Activated CD4-positive, CD25-positive, alpha-beta regulatory T cell (primary cell): ENCODE data around the gene NEDD9.

Experiments used
- DNase-seq, 4 experiments: peaks; one replicate each; lab custom pipeline; 2025; lab: John Stamatoyannopoulos, UW

NEDD9 gene

DNA sequence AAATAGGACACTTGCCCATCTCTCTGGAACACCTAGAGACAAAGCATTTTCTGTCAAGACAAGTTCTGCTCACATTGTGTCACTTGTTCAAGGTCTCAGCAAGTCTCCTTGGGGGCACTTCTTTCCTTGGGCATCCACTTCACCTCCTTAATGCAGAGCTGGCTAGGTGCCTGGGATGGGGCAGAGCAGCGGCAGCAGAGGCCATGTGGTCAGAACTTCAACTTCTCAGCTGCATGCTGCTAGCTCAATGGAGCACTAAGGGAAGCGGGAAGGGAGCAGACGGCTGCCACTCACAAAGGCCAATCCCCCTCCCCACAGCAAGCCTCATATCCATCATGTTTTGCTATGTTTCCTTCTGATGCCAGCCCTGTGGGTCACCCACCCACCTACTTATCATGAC lies 31.5 kb downstream of the NEDD9 start:
- DNase-seq = no peak

DNA sequence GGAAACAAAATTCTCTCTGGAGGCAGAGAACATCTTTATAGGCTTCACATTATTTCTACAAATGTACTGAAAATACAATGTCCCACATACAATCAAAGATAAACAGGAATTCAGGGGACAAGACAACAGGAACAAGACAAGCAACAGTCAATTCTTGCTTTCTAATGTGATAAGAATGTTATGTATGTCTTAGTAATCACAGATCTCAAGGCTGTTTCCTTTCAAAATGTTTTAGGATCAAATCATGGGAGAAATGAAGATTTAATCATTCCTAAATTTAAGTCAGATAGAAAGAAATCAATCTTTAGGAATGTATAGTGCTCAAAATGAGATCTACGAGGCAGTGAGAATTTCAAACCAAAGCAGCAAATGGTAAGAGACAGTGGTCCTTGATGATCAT lies 32.1 kb downstream of the NEDD9 start:
- DNase-seq = no peak

DNA sequence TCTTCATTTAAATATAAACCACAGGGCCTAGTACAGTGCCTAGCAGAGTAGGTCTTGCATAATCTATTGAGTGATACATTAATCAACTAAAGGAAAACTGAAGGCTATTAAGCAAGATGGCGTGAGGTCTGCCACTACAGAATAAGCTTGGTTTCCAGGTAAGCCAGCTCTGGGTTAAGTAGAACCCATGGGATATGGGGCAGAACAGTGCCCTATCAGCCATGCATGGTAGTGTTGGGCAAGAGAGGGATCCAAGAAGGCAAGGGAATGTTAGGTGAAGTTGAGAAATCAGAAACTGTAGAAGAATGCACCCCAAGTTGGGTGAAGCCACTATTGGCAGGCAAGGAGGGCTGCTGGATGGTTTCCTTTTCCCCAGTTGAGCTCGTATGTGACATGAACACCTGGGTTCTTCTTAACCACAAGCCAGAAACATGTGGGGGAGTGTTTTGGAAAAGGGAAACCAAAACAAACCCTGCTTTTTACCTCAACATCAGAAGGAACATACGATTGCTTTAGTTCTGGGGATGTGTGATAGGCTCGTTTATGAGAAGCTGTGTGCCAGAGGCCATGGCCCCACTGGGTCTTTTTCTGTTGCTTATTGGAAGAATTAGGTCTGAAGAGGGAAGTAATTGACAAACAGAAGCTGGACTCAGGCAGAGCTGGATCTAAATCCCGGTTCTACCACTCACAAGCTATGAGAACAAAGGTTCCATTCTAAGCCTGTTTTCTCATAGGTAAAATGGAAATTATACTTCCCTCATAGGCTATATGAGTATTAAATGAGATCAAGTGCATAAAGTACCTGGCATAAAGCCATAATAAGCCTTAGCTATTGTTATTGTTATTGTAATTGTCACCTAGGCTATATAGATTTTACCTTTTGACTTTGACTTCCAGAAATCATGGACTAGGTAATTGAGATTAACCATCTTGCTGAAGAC lies 33.5 kb downstream of the NEDD9 start:
- no peak for DNase-seq

DNA sequence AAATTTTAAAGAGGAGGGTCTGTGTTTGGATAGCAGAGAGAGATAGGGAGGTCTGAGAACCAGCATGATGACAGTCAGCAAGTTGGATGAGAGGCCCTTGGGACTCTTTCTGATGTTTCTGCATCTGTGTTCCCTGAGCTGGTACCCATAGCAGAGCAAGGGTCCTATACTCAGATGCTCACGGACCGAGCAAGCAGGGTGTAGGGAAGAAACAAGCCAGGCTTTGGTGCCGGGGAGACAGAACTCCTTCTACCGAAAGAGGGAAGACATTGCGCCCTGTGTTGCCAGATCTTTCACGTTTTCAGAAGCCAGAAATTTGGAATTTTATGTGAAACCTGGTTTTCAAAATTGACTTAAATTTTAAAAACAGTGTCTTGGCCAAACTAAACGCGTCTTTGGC lies 34.6 kb downstream of the NEDD9 start:
- no peak for DNase-seq

DNA sequence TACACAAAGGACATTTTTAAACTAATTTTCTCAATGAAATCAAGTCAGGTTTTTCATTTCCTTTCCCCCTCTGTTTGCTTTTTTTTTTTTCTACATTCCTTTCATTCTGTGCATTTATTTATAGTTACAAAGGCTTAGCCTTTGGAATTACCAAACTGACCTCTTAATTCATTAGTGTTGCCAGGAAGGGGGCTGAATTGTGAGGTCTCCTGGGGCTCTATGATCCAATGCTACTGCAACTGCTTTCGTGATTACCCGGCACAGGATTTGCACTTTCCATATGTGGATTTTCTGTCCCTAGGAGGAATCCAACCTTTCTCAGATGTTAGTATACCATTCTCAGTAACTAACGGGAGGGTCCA lies 35.3 kb downstream of the NEDD9 start:
- no peak for DNase-seq

DNA sequence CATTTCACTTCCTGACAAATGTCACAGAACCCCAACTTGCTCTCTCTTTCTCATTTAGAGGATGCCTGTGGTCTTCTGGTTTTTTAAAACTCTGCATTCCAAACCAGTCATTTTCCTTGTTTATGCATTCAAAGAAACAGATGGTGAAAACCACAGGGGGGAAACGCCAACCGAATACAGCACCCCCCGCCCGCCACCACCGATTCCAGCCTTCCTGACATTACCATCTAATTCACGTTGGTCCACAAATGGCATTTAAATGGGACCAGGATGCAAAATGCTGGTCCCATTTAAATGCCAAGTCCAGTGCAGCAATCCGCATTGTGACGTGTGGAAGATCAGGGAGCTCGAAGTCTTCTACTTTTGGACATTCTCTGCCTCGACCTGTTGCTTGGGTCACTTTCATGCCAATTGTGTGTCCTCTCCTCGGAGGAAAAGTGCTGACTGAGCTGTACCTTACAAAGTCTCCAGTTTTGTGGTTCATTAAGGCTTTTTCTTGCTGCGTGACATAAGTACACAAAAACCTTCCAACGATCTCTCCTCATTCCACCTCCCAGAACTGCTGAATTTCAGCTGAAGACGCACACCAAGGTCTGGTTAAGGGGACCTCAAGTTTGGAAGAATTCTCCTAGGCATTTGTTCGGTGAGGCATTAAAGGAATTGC lies 35.8 kb downstream of the NEDD9 start:
- DNase-seq = no peak

DNA sequence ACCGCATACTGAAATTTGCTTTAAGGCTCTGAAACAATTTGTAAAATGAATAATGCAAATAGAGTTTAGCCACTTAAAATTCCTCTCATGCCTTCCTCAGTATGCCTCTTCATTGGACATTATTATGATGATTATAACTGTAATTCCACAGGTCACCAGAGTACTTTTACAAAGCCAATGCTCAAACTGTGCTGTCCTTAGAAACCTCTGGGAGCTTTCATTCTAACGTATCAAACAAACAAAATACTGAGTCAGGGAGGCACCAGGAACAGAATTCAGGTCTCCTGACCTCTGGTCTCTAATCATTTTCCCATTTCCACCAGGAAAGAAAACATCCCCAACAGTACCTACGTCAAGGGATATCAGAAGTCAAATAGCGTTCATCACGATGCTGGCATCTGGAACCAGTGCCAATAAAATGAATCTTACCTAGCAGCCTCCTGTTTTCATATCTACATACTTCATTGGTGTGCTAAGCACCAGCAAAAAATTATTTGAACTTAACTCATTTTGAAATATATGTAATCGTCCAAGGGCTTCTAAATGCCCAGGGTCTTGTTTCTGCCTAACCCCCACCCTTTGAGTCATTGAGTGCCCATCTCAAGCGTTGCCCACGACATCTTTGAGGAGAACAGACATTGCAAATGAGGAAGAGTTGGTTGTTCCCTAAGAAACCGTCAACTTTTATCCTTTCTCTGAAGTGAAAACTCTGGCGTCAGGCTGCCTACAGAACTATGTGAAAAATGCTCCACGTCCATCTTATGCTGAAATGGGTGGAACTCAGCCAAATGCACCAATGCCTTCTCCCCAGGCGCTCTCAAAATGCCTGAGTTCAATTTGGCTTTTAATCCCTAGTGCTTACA lies 37.9 kb downstream of the NEDD9 start:
- DNase-seq = no peak

DNA sequence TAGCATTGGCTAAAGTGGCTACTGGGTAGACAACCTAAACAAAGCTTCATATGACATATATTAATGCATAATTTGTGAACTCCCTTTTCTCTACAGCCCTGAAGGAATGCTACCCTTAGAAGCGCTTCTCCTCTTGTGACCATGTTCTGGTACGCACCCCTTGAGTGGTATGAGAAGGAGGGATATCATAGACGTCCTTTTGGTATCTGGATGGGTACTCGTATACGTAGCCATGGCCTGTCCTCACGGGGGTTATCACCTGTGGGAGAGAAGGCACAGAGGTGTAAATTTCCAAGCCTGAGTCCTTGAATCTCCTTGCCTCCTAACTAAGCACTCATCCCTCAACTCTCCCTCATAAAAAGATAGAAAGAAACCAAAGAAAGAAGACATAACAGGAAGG lies 39.0 kb downstream of the NEDD9 start:
- DNase-seq = no peak

DNA sequence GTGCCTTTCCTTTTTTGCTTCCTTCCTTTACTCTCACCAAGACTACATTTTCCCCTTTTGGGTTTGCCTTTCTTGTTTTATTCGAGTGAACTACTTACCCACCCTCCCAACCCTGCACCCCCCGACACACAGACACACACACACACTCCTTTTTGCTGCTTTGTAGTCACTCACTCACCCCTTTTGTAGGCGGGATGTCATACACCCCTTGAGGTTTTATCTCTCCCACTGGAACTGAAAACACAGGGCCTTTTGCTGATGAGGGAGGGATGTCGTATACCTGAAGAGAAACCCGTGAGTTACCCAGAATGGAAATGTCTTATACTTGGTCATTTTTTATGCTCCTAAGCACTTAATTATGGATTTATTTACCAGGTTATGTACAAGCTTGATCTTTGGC lies 40.3 kb downstream of the NEDD9 start:
- no peak for DNase-seq

DNA sequence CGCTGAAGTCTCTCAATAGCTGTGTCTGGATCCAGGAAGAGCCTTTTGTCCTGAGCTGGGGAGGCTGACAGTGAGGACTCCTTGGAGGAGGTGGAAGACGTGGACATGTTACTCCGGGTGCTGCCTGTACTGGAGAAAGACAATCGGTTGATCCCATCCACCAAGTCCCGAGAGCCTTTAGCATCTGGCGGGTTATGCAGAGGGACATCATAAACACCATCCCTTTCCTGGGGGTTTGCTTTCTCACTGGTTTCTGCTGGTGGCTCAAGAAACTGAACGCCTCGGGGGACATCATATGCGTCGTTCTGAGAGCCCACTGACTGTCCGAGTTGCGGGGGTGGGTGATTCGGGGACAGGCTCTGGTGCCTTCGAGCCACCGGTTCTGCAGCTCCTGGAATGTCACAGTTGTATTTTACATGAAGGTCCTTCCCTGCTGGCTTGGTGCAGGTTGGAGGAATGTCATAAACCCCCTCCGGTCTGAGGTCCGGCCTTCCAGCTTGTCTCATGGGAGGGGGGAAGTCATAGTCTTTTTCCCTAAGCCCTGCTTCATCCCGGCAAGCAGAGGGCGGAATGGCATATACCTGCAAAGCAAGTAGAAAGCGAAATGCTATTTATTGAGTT lies 41.7 kb downstream of the NEDD9 start:
- DNase-seq = no peak

DNA sequence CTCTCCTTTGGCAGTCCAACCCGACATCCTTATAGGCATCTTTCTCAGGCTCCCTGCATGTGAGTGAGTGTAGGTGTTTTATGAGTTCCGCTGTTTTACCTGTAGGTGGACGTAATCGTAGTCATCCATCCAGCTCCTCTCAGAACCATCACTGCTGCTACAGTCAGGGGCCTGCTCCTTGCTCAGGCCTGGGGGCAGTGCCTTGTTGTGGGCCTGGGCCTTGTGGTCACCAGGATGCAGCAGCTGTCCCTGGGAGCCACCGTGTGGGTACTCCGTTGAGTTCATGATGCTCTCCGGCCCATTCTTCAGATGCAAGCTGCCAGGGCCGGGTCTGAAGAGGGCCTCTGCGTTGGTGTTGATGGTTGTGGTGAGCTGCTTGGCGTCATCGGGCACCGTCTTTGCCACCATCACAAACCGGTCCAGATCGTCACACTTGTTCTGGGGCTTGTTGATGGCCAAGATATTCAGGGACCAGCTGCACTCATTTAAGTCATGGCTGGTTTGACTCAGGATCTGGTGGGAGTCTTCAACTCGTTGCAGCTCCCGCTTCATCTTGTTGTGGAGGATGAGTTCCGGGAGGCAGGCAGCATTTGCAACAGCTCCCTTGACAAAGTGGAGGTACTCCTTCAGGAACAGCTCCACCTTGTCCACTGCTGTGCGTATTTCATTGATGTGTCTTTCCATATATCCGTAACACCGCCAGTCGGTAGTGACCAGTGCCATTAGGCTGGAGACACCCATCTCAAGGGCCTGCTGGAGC lies 42.4 kb downstream of the NEDD9 start:
- DNase-seq = no peak

DNA sequence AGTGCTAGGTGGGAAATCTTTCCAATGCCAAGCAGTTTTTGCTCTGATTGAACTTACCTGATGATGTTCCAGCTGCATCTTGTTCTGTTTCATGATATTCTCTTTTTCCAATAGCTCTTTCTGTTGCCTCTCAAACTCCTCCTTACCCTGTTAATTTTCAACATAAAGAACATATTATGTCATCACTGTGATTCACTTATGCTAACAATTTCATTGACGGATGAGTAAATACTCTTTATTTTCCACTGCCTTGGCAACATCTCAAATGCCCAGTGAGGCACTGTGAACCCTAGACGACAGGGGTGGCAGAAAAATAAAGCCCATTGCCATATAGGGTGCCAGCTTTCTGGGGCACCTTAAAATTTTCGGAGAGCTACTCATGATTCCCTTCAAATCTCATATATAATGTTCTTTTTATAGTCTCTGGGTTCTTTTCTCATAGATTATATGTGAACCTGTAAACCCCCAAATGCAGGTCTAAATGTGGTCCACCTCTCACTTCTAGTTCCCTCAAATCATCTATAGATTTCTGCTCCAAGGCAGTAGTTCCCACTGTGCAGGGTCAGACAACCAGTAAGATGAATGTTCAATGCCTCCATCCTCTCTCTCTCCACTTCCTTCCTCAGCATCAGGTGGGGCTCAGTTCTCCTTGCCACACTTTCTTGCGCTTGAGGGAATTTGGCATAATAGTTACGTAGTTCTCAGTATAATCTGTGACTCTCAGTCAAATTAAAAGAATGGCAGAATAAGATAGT lies 44.1 kb downstream of the NEDD9 start:
- DNase-seq = no peak

DNA sequence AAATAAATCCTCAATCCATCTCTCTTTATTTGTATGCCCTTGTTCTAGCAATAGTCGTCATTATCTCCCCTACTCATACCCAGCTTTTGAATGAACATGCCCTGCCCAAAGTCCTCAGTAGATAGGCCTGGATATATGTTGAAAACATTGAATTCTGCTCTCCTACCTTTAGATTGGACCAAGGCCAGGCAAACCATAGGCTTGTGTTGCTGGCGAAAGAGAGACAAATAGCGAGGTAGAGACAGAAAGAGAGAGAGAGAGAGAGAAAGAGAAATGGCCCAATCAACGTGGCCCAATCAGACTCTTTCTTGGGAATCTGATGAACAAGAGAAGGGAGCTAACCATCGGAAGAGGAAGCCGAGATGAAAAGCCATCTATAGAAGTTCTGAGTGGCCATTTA lies 45.2 kb downstream of the NEDD9 start:
- no peak for DNase-seq

DNA sequence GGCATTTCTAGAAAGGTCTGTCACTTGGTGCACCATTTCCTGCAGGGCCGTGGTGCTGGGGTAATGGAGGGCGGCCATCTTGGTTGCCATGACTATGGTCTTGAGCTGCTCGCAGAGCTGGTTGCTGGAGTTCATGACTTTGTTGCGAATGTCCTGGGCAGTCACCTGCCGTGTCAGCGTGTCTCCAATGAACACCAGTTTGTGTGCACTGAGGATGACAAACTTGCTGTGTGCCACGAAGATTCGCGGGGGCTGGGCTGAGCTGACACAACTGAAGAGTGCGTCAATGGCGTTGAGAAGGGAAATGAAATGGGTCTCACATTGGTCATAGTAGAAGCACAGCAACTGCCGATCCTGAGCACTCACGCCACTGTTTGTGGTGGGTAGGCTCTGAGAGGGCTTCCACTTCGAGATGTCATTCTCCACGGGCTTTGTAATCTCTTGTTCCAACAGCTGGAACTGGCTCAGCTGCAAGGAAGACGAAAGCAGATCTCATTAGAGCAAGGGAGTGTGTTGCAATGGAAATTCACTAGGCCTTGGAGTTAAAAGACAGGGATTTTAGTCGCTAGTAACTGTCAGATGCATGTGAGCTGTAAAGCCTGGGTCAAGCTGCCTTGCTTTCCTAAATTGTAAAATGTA lies 47.1 kb downstream of the NEDD9 start:
- no peak for DNase-seq

DNA sequence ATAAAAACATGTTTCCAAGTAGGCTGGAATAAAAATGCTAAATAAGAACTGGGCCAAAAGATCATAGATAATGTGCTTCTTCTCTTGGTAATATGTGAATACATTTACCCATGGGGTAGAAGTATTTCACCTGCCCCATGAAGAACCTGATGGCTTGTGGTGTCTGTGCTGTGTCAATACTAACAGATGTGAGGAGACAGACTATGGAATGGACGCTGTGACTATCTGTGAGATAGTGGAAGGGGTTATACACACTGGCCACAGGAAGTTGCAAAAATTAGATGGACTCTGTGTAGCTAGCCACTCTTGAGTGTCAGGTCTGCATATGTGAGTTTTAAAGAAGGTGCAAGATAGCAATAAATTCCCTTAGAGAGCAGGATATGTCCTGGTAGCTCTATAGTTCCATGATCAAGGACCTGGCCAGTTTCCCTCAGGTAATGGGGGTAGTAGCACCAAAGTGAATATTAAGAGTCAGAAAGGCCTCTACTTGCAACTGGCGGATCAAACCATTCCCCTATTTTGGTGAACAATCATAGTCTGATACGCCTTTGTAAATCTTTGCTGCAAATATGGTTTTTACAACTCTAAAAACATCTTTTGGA lies 48.6 kb downstream of the NEDD9 start:
- no peak for DNase-seq

DNA sequence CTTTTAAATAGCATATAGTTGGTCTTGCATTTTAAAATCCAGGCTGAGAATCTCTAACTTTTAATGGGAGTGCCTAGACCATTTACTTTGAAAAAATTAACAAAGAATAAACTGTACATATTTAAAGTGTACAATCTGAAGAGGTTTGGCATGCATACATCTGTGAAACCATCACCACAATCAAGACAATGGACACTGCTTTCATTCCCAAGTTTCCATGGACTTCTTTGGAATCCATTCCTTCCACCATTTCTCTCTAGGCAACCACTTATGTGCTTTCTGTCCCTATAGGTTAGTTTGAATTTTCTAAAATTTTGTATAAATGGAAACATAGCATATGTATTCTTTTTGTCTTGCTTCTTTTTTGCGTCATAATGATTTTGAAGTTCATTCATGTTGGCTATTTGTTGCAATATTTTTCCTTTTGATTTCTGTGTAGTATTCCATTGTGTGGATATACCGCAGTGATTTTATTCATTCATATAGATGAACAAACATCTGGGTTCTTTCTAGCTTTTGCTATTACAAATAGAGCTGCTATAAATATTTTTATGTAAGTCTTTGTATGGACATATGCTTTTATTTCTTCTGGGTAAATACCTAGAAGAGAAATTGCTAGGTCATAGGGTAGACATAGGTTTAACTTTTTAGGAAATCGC lies 50.9 kb downstream of the NEDD9 start:
- DNase-seq = no peak

DNA sequence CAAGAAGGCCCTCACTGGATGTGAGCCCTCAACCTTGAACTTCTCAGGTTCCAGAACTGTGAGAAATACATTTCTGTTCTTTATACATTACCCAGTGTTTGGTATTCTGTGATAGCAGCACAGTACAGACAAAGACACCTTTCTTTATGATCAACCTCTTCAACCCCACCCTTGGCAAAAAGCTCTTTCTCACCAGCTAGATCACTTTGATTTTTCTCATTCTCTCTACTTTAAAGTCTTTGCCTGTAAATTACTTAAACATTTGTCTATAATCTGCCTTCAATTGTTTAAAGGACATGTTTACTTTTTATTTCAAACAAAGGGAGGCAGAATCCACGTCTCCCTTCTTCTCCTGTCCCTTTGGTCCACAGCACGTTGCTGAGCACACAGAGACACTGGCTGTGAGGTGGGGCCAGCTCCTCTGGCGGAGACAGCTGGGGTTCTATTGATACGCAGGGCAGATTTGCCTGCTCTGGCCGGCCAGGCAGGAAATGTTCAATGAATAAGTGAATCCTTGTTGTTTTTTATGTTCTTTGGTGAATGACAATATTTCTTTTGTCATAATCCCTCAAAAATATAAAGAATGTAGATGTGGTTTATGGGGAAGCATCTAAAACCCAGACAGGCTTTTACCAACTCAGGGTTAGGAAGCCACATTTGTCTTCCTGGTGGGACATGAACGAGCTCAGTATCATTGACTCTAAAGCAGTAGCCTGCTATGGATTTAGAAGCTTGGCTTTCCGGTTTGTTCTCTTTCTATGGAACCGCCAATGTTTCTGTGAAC lies 52.9 kb downstream of the NEDD9 start:
- no peak for DNase-seq

DNA sequence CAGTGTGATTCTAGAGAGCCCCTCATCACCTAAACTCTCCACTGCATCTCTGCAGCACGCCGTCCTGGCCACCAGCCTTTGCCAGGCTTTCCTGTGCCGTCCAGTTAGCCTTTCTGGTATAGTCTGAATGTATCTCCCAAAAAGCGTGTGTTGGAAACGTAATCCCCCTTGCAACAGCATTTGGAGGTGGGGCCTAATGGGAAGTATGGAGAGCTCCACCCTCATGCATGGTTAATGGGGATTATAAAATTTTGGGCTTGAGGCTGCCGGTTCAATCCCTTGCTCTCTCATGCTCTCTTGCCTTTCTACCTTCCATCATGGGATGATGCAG lies 53.4 kb downstream of the NEDD9 start:
- no peak for DNase-seq

DNA sequence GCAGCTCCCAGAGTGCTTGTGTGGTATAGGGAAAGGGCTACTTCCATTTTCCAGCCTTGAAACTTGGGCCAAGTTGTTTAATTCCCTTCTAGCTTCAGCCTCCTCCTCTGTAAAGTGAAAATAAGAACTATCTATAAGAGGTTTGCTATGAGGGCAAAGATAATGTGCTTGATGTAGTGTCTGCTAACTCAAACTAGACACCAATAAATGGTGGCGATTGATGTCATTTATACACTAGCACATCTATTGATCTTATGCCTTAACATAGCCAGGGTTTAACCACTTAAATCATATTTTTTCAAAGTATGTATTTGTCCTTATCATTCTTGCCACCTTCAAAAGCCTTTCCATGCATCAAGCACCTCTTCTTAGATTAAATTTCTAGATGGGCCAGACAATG lies 55.2 kb downstream of the NEDD9 start:
- no peak for DNase-seq
